DND-41 (cell line): ENCODE measurements around the gene TUBB2A.

Source experiments
- EZH2 ChIP-seq: IDR thresholded peaks from 3 replicates; pipeline ENCODE4 v1.6.1; 2012; ENCODE audit warnings: borderline replicate concordance, low read depth, mild to moderate bottlenecking, moderate library complexity, low read length, inconsistent platforms; ENCODE audit not compliant: severe bottlenecking
- TF ChIP-seq, protein P1 (sequence below): IDR thresholded peaks from 2 replicates; pipeline ENCODE4 v1.5.1; 2012; ENCODE audit warnings: borderline replicate concordance, low read length, moderate library complexity, mild to moderate bottlenecking; ENCODE audit not compliant: poor library complexity, severe bottlenecking; ENCODE audit errors: extremely low read depth

DNA sequence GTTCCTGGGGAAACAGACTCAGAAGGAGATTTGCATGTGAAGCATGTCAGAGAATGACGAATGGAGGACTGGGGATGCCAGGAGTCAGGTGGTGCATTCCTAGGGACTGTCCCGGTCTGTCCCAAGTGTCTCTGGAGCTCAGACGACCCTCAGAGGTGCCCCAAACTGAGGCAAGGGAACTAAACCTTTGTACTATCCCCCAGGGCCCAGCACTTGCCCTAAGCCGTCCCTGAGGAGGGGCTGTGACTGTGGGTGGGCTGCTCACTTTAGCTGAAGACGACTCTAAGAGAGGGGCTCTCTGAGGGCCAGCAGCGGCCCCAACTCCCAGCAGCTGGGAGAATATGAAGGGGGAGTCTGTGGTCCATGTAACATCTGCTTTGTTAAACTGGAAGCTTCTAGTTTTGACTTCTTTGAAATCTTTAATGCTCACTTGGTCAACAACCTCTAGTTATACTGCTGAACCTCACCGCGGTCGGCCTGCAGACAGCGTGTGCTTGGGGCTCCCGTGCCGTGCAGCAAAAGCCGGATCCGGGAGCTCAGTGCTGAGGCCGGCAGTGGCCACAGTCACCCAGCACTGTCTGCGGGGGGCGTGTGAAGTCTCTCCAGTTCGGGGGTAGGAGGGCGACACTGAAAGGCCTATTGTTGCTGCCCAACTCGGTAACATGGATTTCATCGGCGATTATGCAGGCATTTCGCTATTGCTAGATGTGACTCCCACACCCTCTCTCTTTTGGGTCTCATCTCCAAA is 35.9 kb upstream of the TUBB2A start:
- no peak for TF ChIP-seq EZH2
- TF ChIP-seq, protein P1, sequence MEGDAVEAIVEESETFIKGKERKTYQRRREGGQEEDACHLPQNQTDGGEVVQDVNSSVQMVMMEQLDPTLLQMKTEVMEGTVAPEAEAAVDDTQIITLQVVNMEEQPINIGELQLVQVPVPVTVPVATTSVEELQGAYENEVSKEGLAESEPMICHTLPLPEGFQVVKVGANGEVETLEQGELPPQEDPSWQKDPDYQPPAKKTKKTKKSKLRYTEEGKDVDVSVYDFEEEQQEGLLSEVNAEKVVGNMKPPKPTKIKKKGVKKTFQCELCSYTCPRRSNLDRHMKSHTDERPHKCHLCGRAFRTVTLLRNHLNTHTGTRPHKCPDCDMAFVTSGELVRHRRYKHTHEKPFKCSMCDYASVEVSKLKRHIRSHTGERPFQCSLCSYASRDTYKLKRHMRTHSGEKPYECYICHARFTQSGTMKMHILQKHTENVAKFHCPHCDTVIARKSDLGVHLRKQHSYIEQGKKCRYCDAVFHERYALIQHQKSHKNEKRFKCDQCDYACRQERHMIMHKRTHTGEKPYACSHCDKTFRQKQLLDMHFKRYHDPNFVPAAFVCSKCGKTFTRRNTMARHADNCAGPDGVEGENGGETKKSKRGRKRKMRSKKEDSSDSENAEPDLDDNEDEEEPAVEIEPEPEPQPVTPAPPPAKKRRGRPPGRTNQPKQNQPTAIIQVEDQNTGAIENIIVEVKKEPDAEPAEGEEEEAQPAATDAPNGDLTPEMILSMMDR = no peak
